SU-DHL-6 (cell line): Measurements from ENCODE around the gene C19orf53.
"Not testable (repeated sequence)": the region's sequence is repeated elsewhere in the genome, so short reads cannot be mapped to it uniquely, and the experiment has no call there.

Source experiments
- H2AFZ ChIP-seq: fragments of 200-600 bp; sonication (generic); 2 replicates; pipeline ENCODE4 v1.6.1; 2014; ENCODE audit warnings: low read depth, mild to moderate bottlenecking, moderate library complexity, mixed read lengths, antibody characterized with exemption, low read length; ENCODE audit not compliant: severe bottlenecking
- H3F3A ChIP-seq: fragments of 200-600 bp; shearing (Covaris generic); 2 replicates; pipeline ENCODE4 v1.6.0; 2016; ENCODE audit warnings: antibody characterized with exemption, mild to moderate bottlenecking; ENCODE audit not compliant: insufficient read depth
- H3K27ac ChIP-seq: fragments of 200-600 bp; sonication (generic); 2 replicates; pipeline ENCODE4 v1.5.1; 2016; ENCODE audit warnings: low read depth, mild to moderate bottlenecking, low read length, moderate library complexity, mixed read lengths
- H3K27me3 ChIP-seq: fragments of 200-600 bp; sonication (generic), shearing (Covaris generic); 2 replicates; pipeline ENCODE4 v1.6.0; 2014; ENCODE audit warnings: mild to moderate bottlenecking, low read length
- H3K36me3 ChIP-seq: fragments of 200-600 bp; sonication (generic); 2 replicates; pipeline ENCODE4 v1.6.1; 2014; ENCODE audit warnings: mild to moderate bottlenecking, low read length, mixed read lengths
- H3K4me2 ChIP-seq: fragments of 300-600, 200-600 bp; shearing (Covaris generic), sonication (generic); 2 replicates; pipeline ENCODE4 v1.6.0; 2014; ENCODE audit warnings: low read length, low read depth, mild to moderate bottlenecking; ENCODE audit not compliant: poor library complexity, severe bottlenecking
- H3K4me3 ChIP-seq: fragments of 200-600 bp; sonication (generic); 2 replicates; pipeline ENCODE4 v1.5.1; 2014; ENCODE audit warnings: antibody characterized with exemption, low read length, mild to moderate bottlenecking, mixed read lengths; ENCODE audit not compliant: insufficient read depth, poor library complexity, severe bottlenecking
- H3K79me2 ChIP-seq: fragments of 200-600 bp; sonication (generic); 2 replicates; pipeline ENCODE4 v1.6.1; 2014; ENCODE audit warnings: mild to moderate bottlenecking, low read length, moderate library complexity; ENCODE audit not compliant: insufficient read depth
- H3K9ac ChIP-seq: fragments of 200-600 bp; sonication (generic); 2 replicates; pipeline ENCODE4 v1.7.0; 2014; ENCODE audit warnings: mild to moderate bottlenecking, low read length
- H3K9me2 ChIP-seq: fragments of 200-600 bp; sonication (generic); replicated peaks from 2 replicates; pipeline ENCODE4 v1.6.1; 2014; ENCODE audit warnings: low read length; ENCODE audit not compliant: insufficient read depth
- H3K9me3 ChIP-seq: fragments of 200-600 bp; sonication (generic); 2 replicates; pipeline ENCODE4 v1.6.1; 2014; ENCODE audit warnings: low read length, mixed read lengths; ENCODE audit not compliant: insufficient read depth
- H4K20me1 ChIP-seq: fragments of 200-600 bp; sonication (generic); 2 replicates; pipeline ENCODE4 v1.6.1; 2014; ENCODE audit warnings: low read depth, mild to moderate bottlenecking, antibody characterized with exemption, low read length, moderate library complexity, mixed read lengths
- EZH2phosphoT487 ChIP-seq: fragments of 200-600 bp; sonication (generic), shearing (Covaris generic); conservative IDR thresholded peaks from 2 replicates; pipeline ENCODE4 v1.6.1; 2018; ENCODE audit warnings: mild to moderate bottlenecking, antibody characterized with exemption, low read length, moderate library complexity, mixed read lengths
- TF ChIP-seq, protein P1 (sequence below): fragments of 200-600 bp; sonication (generic); IDR thresholded peaks from one replicate; pipeline ENCODE4 v1.5.1; 2017; ENCODE audit warnings: antibody characterized with exemption, mild to moderate bottlenecking, low read length, moderate library complexity; ENCODE audit not compliant: insufficient read depth, poor library complexity, severe bottlenecking

C19orf53 gene

GRCh38 chr19:13770013-13770635, 4.1 kb upstream of the C19orf53 start:
- no peaks in the 10 kb centered on the region; the same call in 1 of the 2 replicates for H4K20me1 ChIP-seq
- TF ChIP-seq EZH2phosphoT487, result no peak
- TF ChIP-seq, protein P1, sequence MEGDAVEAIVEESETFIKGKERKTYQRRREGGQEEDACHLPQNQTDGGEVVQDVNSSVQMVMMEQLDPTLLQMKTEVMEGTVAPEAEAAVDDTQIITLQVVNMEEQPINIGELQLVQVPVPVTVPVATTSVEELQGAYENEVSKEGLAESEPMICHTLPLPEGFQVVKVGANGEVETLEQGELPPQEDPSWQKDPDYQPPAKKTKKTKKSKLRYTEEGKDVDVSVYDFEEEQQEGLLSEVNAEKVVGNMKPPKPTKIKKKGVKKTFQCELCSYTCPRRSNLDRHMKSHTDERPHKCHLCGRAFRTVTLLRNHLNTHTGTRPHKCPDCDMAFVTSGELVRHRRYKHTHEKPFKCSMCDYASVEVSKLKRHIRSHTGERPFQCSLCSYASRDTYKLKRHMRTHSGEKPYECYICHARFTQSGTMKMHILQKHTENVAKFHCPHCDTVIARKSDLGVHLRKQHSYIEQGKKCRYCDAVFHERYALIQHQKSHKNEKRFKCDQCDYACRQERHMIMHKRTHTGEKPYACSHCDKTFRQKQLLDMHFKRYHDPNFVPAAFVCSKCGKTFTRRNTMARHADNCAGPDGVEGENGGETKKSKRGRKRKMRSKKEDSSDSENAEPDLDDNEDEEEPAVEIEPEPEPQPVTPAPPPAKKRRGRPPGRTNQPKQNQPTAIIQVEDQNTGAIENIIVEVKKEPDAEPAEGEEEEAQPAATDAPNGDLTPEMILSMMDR, result no peak
- H3K9me2 ChIP-seq, result no peaks in the 10 kb centered on the region
- no peak overlapping the region for H3K9ac ChIP-seq
- H2AFZ ChIP-seq, result no peak overlapping the region
- no peaks in the 10 kb centered on the region for H3K27me3 ChIP-seq
- no peaks in the 10 kb centered on the region; the same call in 1 of the 2 replicates for H3K36me3 ChIP-seq
- no peak overlapping the region for H3K27ac ChIP-seq
- H3K4me3 ChIP-seq, result no peak overlapping the region
- H3K9me3 ChIP-seq, result no peaks in the 10 kb centered on the region
- peaks cover 8% of the 10 kb centered on the region for H3K79me2 ChIP-seq
- no peak overlapping the region for H3K4me2 ChIP-seq
- peaks cover 8% of the 10 kb centered on the region; the same call in 1 of the 2 replicates for H3F3A ChIP-seq

GRCh38 chr19:13778398-13778797, 4.1 kb downstream of the C19orf53 start:
- H3K4me3 ChIP-seq, result no peak overlapping the region
- no peak overlapping the region for H3K9ac ChIP-seq
- no peaks in the 10 kb centered on the region for H3K27me3 ChIP-seq
- no peaks in the 10 kb centered on the region for H3K9me3 ChIP-seq
- H4K20me1 ChIP-seq, result no peaks in the 10 kb centered on the region; the same call in 1 of the 2 replicates
- no peak for TF ChIP-seq EZH2phosphoT487
- TF ChIP-seq, protein P1, result no peak
- H3K4me2 ChIP-seq, result no peak overlapping the region
- no peak overlapping the region for H3K27ac ChIP-seq
- H3F3A ChIP-seq, result peaks cover 6% of the 10 kb centered on the region; the same call in 1 of the 2 replicates
- no peaks in the 10 kb centered on the region for H3K9me2 ChIP-seq
- H3K36me3 ChIP-seq, result no peaks in the 10 kb centered on the region
- no peak overlapping the region for H2AFZ ChIP-seq
- H3K79me2 ChIP-seq, result peaks cover 24% of the 10 kb centered on the region

DNA sequence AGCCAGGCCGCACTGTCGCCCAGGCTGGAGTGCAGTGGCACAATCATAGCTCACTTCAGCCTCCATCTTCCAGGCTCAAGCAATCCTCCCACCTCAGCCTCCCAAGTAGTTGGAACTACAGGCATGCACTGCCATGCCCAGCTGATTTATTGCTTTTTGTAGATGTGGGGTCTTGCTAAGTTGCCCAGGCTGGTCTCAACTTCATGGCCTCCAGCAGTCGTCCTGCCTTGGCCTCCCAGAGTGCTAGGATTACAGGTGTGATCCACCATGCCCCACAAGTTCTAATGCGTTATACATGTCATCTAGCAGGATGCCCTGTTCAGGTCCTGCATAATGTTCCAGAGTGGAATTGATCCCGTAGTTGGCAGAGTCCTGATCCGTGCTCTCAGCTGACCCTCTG, 4.6 kb downstream of the C19orf53 start:
- Histone ChIP-seq H3K27ac (no peak overlapping the region), H3K79me2 (peaks cover 24% of the 10 kb centered on the region), H3K36me3 (no peaks in the 10 kb centered on the region)

GRCh38 chr19:13779794-13780193, 5.5 kb downstream of the C19orf53 start:
- not testable (repeated sequence) for H3K4me2 ChIP-seq, H3K9ac ChIP-seq, H3F3A ChIP-seq, H3K9me3 ChIP-seq, H3K9me2 ChIP-seq, H4K20me1 ChIP-seq, H3K27ac ChIP-seq, H3K4me3 ChIP-seq, H3K36me3 ChIP-seq, H2AFZ ChIP-seq, H3K27me3 ChIP-seq
- H3K79me2 ChIP-seq, result peaks cover 19% of the 10 kb centered on the region

More for the DNA sequence above, 4.6 kb downstream of the C19orf53 start:
- Histone ChIP-seq H2AFZ (no peak overlapping the region), H4K20me1 (no peaks in the 10 kb centered on the region; the same call in 1 of the 2 replicates), H3K9me3 (no peaks in the 10 kb centered on the region), H3K9me2 (no peaks in the 10 kb centered on the region), H3K4me2 (no peak overlapping the region), H3K9ac (no peak overlapping the region), H3K27me3 (no peaks in the 10 kb centered on the region), H3F3A (peaks cover 10% of the 10 kb centered on the region; the same call in 1 of the 2 replicates), H3K4me3 (no peak overlapping the region)
- TF ChIP-seq EZH2phosphoT487, result no peak
- TF ChIP-seq, protein P1, result no peak
